B cell (primary cell): ENCODE results near the gene OR12D1. TPM values are rescaled to one million over a fixed set of nuclear protein-coding genes. Genes with fewer than 3 reads are reported as not detected.

ENCODE experiments used
- ATAC-seq: fragments of 200-7000 bp; cut with Tn5 transposase; one replicate; pipeline ENCODE4 v1.10.0; 2021; ENCODE audit warnings: low read depth, mild to moderate bottlenecking, moderate number of reproducible peaks, moderate library complexity
- CTCF ChIA-PET: fragments of 350-600 bp; sonication (Branson Sonifier 250); formaldehyde crosslinking; loops from one replicate; lab custom pipeline; 2021; ENCODE audit warnings: antibody characterized with exemption, inconsistent platforms; lab: Charles Lee
- POLR2A ChIA-PET: fragments of 350-600 bp; sonication (Branson Sonifier 250); formaldehyde crosslinking; loops from one replicate; lab custom pipeline; 2021; ENCODE audit warnings: antibody characterized with exemption; lab: Charles Lee
- DNase-seq: peaks from one replicate; pipeline ENCODE4 v3.0.0; 2013
- H2AFZ ChIP-seq: 2 replicates; pipeline ENCODE4 v1.6.1; 2012; ENCODE audit warnings: mild to moderate bottlenecking, low read depth, low read length; ENCODE audit not compliant: insufficient read depth, poor library complexity, severe bottlenecking
- H3K27ac ChIP-seq, 2 donors: 1 replicate in 1 of 2; 2 replicates in 1 of 2; pipeline ENCODE4 v1.5.1; 2012 to 2013; ENCODE audit warnings: low read length in 2 of 2, mild to moderate bottlenecking in 2 of 2, moderate library complexity in 1 of 2
- H3K27me3 ChIP-seq, 4 experiments: fragments of 200-600 bp in 1 of 4; sonication (generic) in 1 of 4; replicated peaks in 1 of 4; 1 replicate in 2 of 4; 2 replicates in 2 of 4; pipeline versions ENCODE4 v1.6.1 to v1.7.0; 2013 to 2016; ENCODE audit warnings: low read length in 3 of 4, mild to moderate bottlenecking in 2 of 4, mixed read lengths in 1 of 4, moderate library complexity in 1 of 4; ENCODE audit not compliant: insufficient read depth in 4 of 4, control insufficient read depth in 3 of 4; ENCODE audit errors: control extremely low read depth in 1 of 4
- H3K36me3 ChIP-seq, 2 experiments: replicated peaks in 1 of 2; 1 replicate in 1 of 2; 2 replicates in 1 of 2; pipeline versions ENCODE4 v1.6.1 to v1.7.1; 2013; ENCODE audit warnings: low read length in 1 of 2; ENCODE audit not compliant: insufficient read depth in 2 of 2, control insufficient read depth in 1 of 2; ENCODE audit errors: control extremely low read depth in 1 of 2, extremely low read depth in 1 of 2
- H3K4me1 ChIP-seq, 2 donors: fragments of 200-600 bp in 1 of 2; sonication (generic) in 1 of 2; 1 replicate in 1 of 2; 2 replicates in 1 of 2; pipeline versions ENCODE4 v1.5.1 to v1.6.1; 2013 to 2017; ENCODE audit warnings: low read length in 2 of 2; ENCODE audit not compliant: control insufficient read depth in 2 of 2, insufficient read depth in 2 of 2
- H3K4me2 ChIP-seq: replicated peaks from 2 replicates; pipeline ENCODE3; 2012; ENCODE audit warnings: mild to moderate bottlenecking, low read depth, low read length; ENCODE audit not compliant: poor library complexity, severe bottlenecking
- H3K4me3 ChIP-seq, 5 experiments: fragments of 200-600 bp in 1 of 5; sonication (generic) in 1 of 5; 1 replicate in 3 of 5; 2 replicates in 2 of 5; pipeline versions ENCODE4 v1.5.1 to v1.7.0; 2011 to 2016; ENCODE audit warnings: low read length in 4 of 5, mild to moderate bottlenecking in 4 of 5, low read depth in 2 of 5, control low read depth in 1 of 5, moderate library complexity in 1 of 5; ENCODE audit not compliant: insufficient read depth in 1 of 5; ENCODE audit errors: control extremely low read depth in 1 of 5, extremely low read depth in 1 of 5
- H3K79me2 ChIP-seq: fragments of 200-600 bp; sonication (generic); one replicate; pipeline ENCODE4 v1.6.0; 2016; ENCODE audit warnings: low read length; ENCODE audit not compliant: control insufficient read depth, insufficient read depth
- H3K9ac ChIP-seq: fragments of 200-600 bp; sonication (generic); 2 replicates; pipeline ENCODE4 v1.6.1; 2017; ENCODE audit warnings: mild to moderate bottlenecking, low read length, moderate library complexity
- H3K9me3 ChIP-seq, 3 donors: one replicate each; pipeline versions ENCODE4 v1.6.1 to v1.7.1; 2013; ENCODE audit warnings: low read length in 2 of 3; ENCODE audit not compliant: control insufficient read depth in 2 of 3, insufficient read depth in 1 of 3; ENCODE audit errors: control extremely low read depth in 1 of 3
- H4K20me1 ChIP-seq: 2 replicates; pipeline ENCODE4 v1.6.0; 2012; ENCODE audit warnings: mild to moderate bottlenecking, low read length; ENCODE audit not compliant: insufficient read depth, control insufficient read depth, poor library complexity, severe bottlenecking
- H3K27ac Mint-ChIP-seq: one replicate; pipeline ENCODE4 v1.8.0; 2021; ENCODE audit warnings: mixed read lengths
- H3K27me3 Mint-ChIP-seq: one replicate; pipeline ENCODE4 v1.8.0; 2021; ENCODE audit warnings: mixed read lengths
- H3K4me1 Mint-ChIP-seq: one replicate; pipeline ENCODE4 v1.8.0; 2021; ENCODE audit warnings: mixed read lengths
- H3K4me3 Mint-ChIP-seq: one replicate; pipeline ENCODE4 v1.8.0; 2021; ENCODE audit warnings: mixed read lengths
- H3K9me3 Mint-ChIP-seq: one replicate; pipeline ENCODE4 v1.8.0; 2022; ENCODE audit warnings: mixed read lengths; ENCODE audit not compliant: insufficient read depth
- CTCF ChIP-seq: fragments of 200-600 bp; IDR thresholded peaks from one replicate; pipeline ENCODE4 v1.8.0; 2022; ENCODE audit warnings: antibody characterized with exemption, mild to moderate bottlenecking
- EZH2 ChIP-seq: IDR thresholded peaks from 2 replicates; pipeline ENCODE4 v1.6.1; 2012; ENCODE audit warnings: borderline replicate concordance, low read depth, mild to moderate bottlenecking, moderate library complexity, low read length; ENCODE audit not compliant: insufficient read depth, poor library complexity, severe bottlenecking
- WGBS: methylation state at CpG from one replicate; pipeline ENCODE4 v1.1.5; 2013; ENCODE audit warnings: missing lambda C conversion rate; ENCODE audit not compliant: insufficient coverage; 5-methylcytosine and 5-hydroxymethylcytosine counted together
- intact Hi-C: fragments of 100-400 bp; cut with micrococcal nuclease; formaldehyde crosslinking; loops from one replicate; pipeline ENCODE4 v1.10.0; 2022
- polyA plus RNA-seq: library from polyadenylated mRNA; depleted of rRNA; stranded (reverse); fragments of >200 nt; gene quantifications from 2 replicates; pipeline ENCODE4 v1.2.3, GENCODE V29; 2012
- total RNA-seq, 2 donors: library from RNA; stranded (reverse); fragments of 120-200 nt in 1 of 2; gene quantifications; 1 replicate in 1 of 2; 2 replicates in 1 of 2; pipeline versions ENCODE4 v1.2.3 to v1.2.4, GENCODE V29; 2013 to 2022

The OR12D1 gene
- total and polyA plus RNA-seq, 2 donors (not counting 1 experiment from before 2014, with no cell fraction given) = not detected

GRCh38 chr6:29375191-29375590 lies 39.5 kb upstream of the OR12D1 start, which contains the start of gene OR12D3:
TSS of gene OR12D3 (minus strand) at chr6:29375291. CDS start at chr6:29375287, 4 bp downstream.
- H4K20me1 ChIP-seq = no peaks in the 10 kb centered on the region

GRCh38 chr6:29376003-29376402 lies 38.7 kb upstream of the OR12D1 start:
- no peaks in the 10 kb centered on the region for H3K9me3 Mint-ChIP-seq
- Histone ChIP-seq H3K4me1 (no peaks in the 10 kb centered on the region), H3K4me2 (no peak overlapping the region), H4K20me1 (no peaks in the 10 kb centered on the region), H2AFZ (no peak overlapping the region), H3K4me3 (no peak overlapping the region), H3K27ac (no peak overlapping the region), H3K9me3 (no peaks in the 10 kb centered on the region), H3K9ac (no peak overlapping the region), H3K79me2 (no peaks in the 10 kb centered on the region), H3K27me3 (peaks cover 0 to 2% (median 0%) of the 10 kb centered on the region in 4 experiments), H3K36me3 (no peaks in the 10 kb centered on the region)
- H3K27me3 Mint-ChIP-seq = peaks cover 17% of the 10 kb centered on the region
- CTCF ChIA-PET = no interaction called here
- DNase-seq (no peak), ATAC-seq (no peak)
- intact Hi-C loops = no loop called here
- H3K4me1 Mint-ChIP-seq = no peaks in the 10 kb centered on the region
- TF ChIP-seq EZH2 = no peak
- no peak for TF ChIP-seq CTCF
- POLR2A ChIA-PET = no interaction called here
- H3K27ac Mint-ChIP-seq = no peak overlapping the region
- H3K4me3 Mint-ChIP-seq = no peak overlapping the region

More at GRCh38 chr6:29375191-29375590, 39.5 kb upstream of the OR12D1 start, which contains the start of gene OR12D3:
- H3K4me2 ChIP-seq = no peak within 1 kb of the TSS
- no peaks in the 10 kb centered on the region for H3K79me2 ChIP-seq
- no peaks in the 10 kb centered on the region for H3K9me3 ChIP-seq
- Mint-ChIP-seq H3K27me3 (peaks cover 23% of the 10 kb centered on the region), H3K4me1 (no peaks in the 10 kb centered on the region), H3K9me3 (no peaks in the 10 kb centered on the region), H3K27ac (no peak within 1 kb of the TSS), H3K4me3 (no peak within 1 kb of the TSS)
- no peak for TF ChIP-seq CTCF
- WGBS = no CpG with 5 or more reads among the region's 1 CpG
- no peak within 1 kb of the TSS for H3K4me3 ChIP-seq
- DNase-seq = no peak
- intact Hi-C loops = no loop called here
- H2AFZ ChIP-seq = no peak within 1 kb of the TSS
- POLR2A ChIA-PET = no interaction called here
- no peak within 1 kb of the TSS for H3K9ac ChIP-seq
- CTCF ChIA-PET = interaction anchor here (1.3 kb wide), 1 partner anchor 279 kb away, joined by 4 read pairs; no protein-coding TSS in a partner anchor
- no peaks in the 10 kb centered on the region for H3K36me3 ChIP-seq
- H3K27me3 ChIP-seq = peaks cover 0 to 6% (median 1%) of the 10 kb centered on the region in 4 experiments
- H3K4me1 ChIP-seq = no peaks in the 10 kb centered on the region
- no peak within 1 kb of the TSS for H3K27ac ChIP-seq
- no peak for ATAC-seq
